ENCODE data around the gene FIGN.

- TF ChIP-seq, protein P1, sequence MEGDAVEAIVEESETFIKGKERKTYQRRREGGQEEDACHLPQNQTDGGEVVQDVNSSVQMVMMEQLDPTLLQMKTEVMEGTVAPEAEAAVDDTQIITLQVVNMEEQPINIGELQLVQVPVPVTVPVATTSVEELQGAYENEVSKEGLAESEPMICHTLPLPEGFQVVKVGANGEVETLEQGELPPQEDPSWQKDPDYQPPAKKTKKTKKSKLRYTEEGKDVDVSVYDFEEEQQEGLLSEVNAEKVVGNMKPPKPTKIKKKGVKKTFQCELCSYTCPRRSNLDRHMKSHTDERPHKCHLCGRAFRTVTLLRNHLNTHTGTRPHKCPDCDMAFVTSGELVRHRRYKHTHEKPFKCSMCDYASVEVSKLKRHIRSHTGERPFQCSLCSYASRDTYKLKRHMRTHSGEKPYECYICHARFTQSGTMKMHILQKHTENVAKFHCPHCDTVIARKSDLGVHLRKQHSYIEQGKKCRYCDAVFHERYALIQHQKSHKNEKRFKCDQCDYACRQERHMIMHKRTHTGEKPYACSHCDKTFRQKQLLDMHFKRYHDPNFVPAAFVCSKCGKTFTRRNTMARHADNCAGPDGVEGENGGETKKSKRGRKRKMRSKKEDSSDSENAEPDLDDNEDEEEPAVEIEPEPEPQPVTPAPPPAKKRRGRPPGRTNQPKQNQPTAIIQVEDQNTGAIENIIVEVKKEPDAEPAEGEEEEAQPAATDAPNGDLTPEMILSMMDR (IDR thresholded peaks at IDR 0.05), result no peak
- no peak for TF ChIP-seq EZH2 (IDR thresholded peaks at IDR 0.05; ENCODE audit: borderline replicate concordance, insufficient read depth, low read depth, low read length, poor library complexity, severe bottlenecking)
These were observed 171.6 kb downstream of the FIGN start for GRCh38 chr2:163564236-163564635.
